GM21528 (cell line): ENCODE data around the gene CTCFL.

Experiments
- ATAC-seq: cut with Tn5 transposase; IDR thresholded peaks from one replicate; pipeline ENCODE4 v1.9.1; 2021; ENCODE audit warnings: mild to moderate bottlenecking, moderate library complexity; ENCODE audit not compliant: unreplicated experiment, low FRiP score

The CTCFL gene

DNA sequence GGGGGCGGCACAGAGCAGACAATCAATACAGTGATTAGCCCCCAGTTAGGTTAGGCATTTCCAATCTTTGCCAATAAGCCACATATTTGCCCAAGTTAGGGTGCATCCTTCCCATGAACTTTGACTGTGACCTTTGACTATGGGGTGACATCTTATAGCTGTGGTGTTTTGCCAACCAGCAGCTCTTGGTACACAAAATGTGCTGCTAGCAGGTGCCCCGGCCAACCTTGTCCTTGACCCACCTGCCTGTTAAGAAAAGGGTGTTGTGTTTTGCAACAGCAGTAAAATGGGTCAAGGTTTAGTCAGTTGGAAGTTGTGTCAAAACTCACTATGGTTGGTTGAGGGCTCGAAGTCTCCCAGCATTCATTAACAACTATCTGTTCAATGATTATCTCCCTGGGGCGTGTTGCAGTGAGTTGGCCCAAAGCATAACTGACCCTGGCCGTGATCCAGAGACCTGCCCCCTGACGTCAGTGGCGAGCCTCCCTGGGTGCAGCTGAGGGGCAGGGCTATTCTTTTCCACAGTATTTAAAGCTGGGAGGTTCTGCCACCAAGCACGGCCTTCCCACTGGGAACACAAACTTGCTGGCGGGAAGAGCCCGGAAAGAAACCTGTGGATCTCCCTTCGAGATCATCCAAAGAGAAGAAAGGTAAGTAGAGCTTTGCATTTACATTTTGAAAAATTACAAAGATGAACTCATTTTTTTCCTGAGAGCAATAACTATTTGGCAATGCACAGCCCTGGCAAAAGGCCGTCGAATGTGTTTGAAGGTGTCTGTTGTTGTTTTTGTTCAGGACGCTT lies 35.8 kb upstream of the CTCFL start, which contains the start of gene PCK1:
Gene PCK1 (plus strand): TSS at position 557 of the 802 bp plus-strand sequence. CDS start 302 bp downstream, outside the sequence.
- no peak for ATAC-seq

DNA sequence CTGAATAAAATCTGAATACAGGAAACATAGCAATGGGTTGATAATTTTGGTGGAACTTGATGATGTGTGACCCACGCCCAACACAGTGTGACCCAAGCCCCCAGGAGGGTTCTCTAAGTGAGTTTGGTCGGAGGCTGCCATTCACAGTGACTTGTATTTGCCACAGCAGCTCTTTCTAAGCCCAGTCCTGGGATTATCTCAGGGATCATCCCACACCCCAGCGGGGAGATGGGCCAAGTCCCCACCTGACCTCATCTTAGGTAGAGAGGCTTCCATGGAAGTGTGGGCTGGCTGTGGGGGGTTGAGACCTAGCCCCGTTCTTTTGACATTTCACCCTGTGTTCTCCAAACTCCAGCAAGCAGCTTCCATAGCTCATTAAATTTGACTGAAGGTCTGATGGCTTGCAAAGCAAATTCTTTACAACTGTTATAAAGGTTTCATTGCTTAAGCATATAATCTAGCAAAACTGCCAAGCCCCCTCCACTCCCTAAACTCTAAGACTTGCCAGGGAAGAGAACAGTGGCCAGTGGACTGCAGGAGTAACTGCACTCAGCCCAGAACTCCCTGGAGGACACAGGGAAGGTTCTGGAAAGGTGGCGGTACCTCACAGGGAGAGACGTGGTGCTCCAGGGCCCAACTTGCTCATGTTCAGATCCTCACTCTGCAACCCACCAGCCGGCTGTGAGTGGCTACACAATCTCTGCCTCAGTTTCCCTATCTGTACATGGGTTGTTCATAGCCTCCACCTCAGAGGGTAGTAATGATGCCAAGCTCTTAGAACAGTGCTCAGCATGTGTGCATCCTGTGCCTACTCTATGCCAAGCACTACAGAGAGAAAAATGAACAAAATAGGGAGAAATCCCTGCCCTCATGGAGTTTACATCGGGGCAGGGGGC lies 35.0 kb upstream of the CTCFL start:
- ATAC-seq: no peak

GRCh38 chr20:57559289-57559634 lies 34.3 kb upstream of the CTCFL start:
- ATAC-seq: no peak

DNA sequence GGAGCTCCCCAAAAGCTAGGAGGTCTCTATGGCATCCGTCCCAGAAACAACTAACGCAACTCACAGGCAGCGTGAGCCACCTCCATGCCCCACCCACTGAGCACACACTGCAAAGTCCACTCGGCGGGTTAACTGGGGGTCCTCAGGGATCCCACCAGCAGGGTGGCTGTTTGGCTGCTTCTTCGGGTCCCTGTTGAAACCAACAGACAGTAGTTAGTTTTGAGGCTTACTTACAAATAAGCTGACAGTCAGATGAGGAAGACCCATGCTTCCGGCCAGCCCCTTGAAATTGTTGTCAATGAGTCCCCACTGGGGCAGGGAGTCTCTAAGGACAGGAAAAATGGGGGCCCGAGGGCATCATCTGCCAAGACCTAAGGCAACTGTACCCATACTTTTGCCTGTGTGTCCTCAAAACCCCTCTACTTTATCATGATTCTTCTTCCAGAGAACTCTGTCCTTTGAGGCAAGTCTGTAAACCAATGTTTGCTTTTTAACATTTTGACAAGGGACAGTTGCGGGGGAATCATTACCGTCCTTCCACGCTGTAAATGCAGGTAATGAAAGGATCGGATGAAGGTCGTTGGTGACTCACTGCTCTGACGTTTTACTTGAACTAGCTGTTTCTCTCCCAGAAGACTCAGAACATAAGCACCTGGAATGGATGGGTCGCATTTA lies 33.8 kb upstream of the CTCFL start:
- no peak for ATAC-seq

GRCh38 chr20:57557926-57558613 lies 33.1 kb upstream of the CTCFL start:
- no peak for ATAC-seq

DNA sequence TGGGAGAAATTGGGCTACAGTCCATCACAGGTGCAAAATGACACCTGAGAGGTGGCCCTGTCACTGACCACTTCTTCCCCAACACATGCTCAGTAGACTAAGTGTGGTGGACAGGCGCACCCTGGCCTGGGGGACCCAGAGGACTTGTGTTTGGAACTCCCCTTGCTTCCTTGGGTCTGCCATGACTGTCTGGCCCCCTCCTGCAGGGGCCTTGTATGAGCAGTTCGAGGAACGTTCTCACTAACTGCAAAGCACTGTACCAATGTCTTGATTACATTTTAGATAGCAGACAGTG lies 32.0 kb upstream of the CTCFL start:
- no peak for ATAC-seq

DNA sequence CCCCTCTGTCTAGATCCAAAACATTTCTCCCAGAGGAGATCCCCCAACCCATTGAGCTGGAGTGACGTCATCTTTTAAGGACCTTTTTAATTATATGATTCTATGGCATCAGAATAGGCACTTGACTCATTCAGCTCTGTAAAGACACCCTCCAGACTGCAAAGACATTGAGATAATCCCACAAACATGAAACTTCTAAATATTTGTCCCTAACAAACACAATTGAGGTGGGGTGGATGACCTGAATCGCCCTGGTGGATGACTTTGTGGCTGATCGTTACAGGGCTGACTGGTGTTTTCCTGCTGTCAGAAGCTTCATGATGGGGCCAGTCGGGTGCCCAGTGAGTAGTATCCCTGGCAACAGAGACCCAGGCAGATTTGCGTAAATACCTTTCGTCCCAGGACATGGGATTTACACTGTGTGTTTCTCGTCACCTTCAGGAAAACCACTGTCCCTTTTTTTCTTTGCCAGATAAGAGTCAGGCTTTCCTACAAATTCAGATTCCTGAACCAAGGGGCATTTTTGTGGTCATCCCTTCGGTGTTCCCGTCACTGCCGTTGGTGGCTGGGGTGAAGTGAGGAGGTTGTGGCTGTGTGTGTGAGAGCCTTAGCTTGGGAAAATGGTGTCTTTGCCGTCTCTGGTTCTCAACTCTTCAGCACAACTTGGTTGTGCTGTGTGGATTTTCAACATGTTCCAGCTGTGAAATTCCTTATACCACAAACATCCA lies 30.7 kb upstream of the CTCFL start:
- no peak for ATAC-seq

DNA sequence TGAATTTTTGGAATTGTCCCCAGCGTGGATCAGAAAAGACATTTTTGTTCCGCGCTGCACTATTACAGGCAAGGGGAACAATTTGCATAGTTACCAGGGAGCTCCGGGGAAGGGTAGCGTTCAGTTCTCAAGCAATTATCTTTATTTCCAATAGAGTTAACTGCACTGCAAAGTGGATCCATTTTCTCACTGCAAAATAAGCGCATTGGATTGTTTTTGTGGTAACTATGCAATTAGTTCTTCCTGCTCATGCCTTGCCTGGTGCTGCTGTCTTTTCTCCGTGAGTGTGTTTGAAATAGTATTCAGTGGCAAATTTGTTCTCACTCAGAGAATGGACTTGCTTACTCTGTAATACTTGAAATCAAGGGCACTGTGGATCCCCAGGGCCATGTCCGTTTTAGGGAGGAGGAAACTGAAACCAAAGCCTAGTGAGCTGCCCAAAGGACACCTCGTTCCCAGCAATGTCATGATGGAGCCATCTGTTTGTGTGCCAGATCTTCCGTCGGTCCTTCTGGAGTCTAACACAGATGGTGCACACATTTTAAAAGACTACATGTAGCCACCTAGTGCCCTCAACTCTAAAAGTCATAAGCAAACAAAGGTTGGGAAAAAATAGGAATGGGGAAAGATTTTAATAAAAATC lies 28.6 kb upstream of the CTCFL start:
- ATAC-seq: no peak

DNA sequence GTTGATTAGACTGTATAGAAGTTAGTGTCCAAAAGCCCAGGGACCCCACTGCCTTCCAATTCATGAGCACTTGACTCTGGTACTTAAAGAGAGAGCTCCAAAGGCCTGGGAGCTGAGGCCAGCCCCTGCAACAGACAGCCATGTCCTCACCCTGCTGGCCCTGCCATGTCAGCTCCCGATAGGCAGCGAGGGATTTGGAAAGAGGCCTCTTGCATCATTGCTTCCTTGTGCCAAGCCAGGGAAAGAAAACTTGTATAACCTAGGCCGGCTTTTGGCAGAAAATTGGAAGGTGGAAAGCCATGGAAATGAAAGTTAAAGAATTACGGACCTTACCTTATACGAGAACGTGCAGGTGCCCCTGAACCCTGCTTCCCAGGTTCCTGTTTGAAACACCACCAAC lies 27.5 kb upstream of the CTCFL start:
- ATAC-seq: no peak

- no peak for ATAC-seq
Observed at GRCh38 chr20:57548177-57549058, 23.5 kb upstream of the CTCFL start.

DNA sequence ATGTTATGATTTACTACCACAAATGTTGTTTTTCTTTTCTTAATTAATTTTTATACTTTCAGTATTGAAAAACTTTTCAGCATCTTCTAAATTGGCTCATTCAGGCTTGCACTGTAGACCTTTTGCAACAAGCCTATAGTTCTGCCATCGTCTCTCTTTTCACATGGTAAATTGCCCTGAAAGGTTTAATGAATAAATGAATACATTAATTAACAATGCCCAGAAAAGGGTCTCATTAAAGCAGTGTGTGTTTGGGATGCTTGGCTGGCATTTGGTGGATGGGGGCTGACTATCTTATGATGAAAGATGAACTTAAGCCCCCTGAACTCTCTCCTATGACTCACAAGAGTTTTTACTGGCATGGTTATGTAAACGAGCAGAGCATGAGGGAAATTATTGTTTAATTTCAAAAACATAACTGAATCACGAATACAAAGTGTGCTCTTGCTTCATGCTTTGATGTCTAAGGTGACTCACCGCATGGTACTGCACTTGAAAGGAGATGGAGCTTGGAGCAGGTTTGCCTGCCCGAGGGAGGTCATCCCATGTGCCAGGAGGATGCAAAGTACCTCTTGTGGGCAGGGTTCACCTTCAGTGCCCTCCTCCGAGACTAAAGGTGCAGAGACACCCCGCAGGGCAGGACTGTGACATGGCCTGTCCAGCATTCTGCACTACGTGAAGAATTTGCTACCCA lies 22.2 kb upstream of the CTCFL start:
- no peak for ATAC-seq

DNA sequence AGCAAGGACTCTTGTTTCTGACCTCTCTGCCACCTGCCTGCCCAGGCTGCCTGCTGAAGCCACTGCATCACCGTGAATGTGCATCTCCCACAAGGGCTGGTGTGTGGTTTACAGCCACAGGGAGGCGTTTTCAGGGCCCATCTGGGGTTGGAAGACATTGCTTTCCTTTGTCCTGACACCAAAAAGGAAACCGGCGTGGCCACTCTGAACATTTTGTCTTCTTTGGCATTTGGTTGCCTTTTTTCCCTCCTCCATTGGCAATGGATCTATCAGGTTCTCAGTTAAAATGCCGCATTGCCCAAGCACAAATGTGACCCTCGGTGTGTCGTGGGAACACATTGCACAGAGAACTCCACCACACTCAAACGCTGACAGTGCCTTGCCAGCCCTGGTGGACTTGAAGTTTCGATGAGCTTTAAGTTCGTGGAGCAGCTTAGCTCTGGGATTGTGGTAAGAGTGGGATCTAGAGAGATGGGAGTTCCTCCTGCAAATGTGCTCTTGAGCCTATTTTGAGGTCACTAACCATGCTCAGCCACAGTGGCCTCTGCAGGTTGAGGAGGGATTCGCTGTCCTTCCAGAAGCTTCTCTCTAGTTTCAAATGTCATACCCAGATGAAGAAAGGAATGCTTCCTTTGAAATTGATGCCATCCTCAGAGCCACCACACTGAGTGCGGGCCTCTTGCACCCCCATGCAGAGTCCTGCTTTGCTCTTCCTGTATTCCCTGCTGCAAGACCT lies 21.2 kb upstream of the CTCFL start:
- no peak for ATAC-seq

DNA sequence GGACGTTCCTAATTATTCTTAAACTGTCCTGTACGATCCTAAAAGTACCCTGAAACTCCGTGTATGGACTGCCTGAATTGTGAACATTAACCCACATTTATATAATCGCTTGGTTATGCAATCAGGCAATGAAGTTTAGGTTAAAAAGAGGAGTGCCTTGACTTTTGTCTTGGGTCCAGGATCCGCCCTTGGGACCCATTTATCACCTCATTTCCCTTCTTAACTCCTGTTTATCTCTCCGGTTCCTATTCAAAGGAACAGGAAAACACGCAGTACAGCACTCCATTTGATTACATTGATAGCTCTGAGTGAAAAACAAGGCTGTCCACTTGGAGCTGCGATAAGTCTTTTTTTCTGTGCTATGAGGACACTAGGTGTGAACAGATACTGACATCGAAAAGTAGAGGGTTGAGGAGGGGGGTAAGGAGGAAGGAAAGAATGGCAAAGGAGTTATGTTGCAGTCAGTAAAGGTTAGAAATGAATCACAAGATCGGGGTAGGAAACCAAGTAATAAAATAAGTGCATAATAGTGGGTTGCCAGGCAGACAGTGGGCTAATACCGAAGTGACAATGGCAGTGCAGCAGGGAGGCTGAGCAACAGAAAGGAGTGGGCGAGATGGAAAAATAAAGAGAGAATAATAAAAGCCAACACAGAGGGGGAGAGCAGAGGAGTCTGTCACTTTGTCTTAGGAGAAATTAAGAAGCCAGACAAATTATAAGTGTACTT lies 20.1 kb upstream of the CTCFL start:
- ATAC-seq: no peak

- no peak for ATAC-seq
Observed at GRCh38 chr20:57543754-57544153, 18.8 kb upstream of the CTCFL start.

GRCh38 chr20:57540890-57541580 lies 16.1 kb upstream of the CTCFL start:
- no peak for ATAC-seq

DNA sequence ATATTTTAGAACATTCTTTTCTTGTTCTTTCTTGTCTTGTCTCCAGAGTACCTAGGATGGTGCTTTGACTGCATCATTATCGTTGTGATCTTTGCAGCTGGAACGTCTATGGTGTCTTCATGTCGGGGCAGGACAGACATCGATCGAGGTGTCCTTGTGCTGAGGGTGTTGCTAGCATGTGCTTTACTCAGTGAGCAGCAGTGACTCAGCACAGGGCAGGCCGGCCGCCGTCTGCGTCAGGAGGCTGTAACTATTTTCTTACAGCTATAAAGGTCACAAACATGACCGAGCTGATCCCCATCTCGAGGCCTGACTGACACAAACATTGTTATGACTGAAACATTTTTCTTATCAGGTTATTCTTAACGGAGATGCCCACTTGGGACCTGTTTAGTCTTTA lies 14.9 kb upstream of the CTCFL start:
- ATAC-seq: no peak
